PFSK-1 (cell line): ENCODE data around the gene POLR3F.

Experiments used
- FOXP2 ChIP-seq: optimal IDR thresholded peaks from 2 replicates; pipeline ENCODE3; 2011; ENCODE audit warnings: borderline replicate concordance, control low read depth, inconsistent platforms; ENCODE audit not compliant: insufficient read depth; ENCODE audit errors: extremely low read length, extremely low read depth
- POLR2AphosphoS5 ChIP-seq: IDR thresholded peaks from 2 replicates; pipeline ENCODE4 v1.6.1; 2012; ENCODE audit warnings: low read depth, mild to moderate bottlenecking, control low read depth, low read length, moderate library complexity
- SIN3A ChIP-seq: IDR thresholded peaks from 2 replicates; pipeline ENCODE4 v1.6.1; 2012; ENCODE audit warnings: mild to moderate bottlenecking, low read length, moderate library complexity, borderline replicate concordance; ENCODE audit not compliant: insufficient read depth
- TAF1 ChIP-seq: IDR thresholded peaks from 2 replicates; pipeline ENCODE4 v1.6.1; 2012; ENCODE audit warnings: low read length, control low read depth, borderline replicate concordance; ENCODE audit not compliant: insufficient read depth
- TF ChIP-seq, protein P1 (sequence below), 2 experiments: IDR thresholded peaks; 2 replicates each; pipeline versions ENCODE4 v1.6.1 to v1.8.0; 2011 to 2012; ENCODE audit warnings: low read depth in 2 of 2, low read length in 2 of 2, control low read depth in 1 of 2, inconsistent platforms in 1 of 2, mild to moderate bottlenecking in 1 of 2, moderate library complexity in 1 of 2; ENCODE audit not compliant: insufficient read depth in 1 of 2

The POLR3F gene

DNA sequence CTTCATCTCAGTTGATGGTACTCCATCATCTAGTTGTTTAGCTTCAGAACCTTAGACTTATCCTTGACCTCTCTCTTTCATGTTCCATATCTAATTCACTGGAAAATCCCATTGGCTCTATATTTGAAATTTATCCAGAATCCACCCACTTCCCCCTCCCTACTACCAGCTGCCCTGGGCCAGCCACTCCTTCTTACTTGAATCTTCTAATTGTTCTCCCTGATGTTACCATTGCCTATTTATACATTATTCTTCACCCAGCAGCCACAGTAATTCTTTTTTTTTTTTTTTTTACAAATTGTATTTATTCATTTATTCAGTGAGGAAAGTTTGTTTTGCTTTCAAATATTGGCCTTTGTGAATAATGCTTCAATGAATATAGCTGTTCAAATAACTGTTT, 48.8 kb downstream of the POLR3F start:
- no peak for TF ChIP-seq TAF1
- TF ChIP-seq, protein P1, sequence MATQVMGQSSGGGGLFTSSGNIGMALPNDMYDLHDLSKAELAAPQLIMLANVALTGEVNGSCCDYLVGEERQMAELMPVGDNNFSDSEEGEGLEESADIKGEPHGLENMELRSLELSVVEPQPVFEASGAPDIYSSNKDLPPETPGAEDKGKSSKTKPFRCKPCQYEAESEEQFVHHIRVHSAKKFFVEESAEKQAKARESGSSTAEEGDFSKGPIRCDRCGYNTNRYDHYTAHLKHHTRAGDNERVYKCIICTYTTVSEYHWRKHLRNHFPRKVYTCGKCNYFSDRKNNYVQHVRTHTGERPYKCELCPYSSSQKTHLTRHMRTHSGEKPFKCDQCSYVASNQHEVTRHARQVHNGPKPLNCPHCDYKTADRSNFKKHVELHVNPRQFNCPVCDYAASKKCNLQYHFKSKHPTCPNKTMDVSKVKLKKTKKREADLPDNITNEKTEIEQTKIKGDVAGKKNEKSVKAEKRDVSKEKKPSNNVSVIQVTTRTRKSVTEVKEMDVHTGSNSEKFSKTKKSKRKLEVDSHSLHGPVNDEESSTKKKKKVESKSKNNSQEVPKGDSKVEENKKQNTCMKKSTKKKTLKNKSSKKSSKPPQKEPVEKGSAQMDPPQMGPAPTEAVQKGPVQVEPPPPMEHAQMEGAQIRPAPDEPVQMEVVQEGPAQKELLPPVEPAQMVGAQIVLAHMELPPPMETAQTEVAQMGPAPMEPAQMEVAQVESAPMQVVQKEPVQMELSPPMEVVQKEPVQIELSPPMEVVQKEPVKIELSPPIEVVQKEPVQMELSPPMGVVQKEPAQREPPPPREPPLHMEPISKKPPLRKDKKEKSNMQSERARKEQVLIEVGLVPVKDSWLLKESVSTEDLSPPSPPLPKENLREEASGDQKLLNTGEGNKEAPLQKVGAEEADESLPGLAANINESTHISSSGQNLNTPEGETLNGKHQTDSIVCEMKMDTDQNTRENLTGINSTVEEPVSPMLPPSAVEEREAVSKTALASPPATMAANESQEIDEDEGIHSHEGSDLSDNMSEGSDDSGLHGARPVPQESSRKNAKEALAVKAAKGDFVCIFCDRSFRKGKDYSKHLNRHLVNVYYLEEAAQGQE (IDR thresholded peaks at IDR 0.05; ENCODE audit: insufficient read depth in 1 of 2, low read depth in 2 of 2, low read length in 2 of 2) = no peak
- no peak for TF ChIP-seq SIN3A
- no peak for TF ChIP-seq POLR2AphosphoS5
- TF ChIP-seq FOXP2 = no peak

DNA sequence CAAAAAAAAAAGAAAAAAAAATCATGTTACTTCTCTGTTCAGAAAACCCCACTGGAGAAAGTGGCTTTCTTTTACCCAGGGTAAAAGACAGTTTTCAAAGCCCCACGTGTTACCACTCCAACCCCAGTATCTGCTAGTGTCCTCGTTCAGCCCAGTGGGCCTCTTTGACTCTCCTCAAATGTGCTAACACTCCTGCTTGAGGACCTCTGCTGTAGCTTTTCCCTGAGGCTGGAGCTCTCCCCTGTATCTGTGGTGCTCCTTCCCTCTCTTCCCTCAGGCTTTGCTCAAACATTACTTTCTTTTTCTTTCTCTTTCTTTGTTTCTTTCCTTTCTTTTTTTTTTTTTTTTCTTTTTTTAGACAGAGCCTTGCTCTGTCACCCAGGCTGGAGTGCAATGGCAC, 55.9 kb downstream of the POLR3F start:
- no peak for TF ChIP-seq SIN3A
- TF ChIP-seq, protein P1 (IDR thresholded peaks at IDR 0.05; ENCODE audit: insufficient read depth in 1 of 2, low read depth in 2 of 2, low read length in 2 of 2) = no peak
- TF ChIP-seq POLR2AphosphoS5 = no peak
- TF ChIP-seq TAF1 = no peak
- no peak for TF ChIP-seq FOXP2

DNA sequence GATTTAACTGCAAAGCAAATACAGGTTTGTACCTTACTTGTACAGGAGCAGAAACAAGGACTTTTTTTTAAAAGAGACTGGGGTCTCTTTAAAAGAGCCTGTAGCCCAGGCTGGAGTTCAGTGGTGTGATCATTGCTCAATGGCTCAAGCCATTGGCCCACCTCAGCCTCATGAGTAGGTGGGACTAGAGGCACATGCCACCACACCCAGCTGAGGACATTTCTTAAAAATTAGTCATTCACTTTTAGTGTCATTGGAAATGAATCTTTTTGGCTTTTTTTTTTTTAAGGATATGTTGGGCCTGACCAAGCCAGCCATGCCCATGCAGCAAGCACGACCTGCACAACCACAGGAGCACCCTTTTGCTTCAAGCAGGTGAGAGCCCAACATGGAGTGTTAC, 57.5 kb downstream of the POLR3F start:
- no peak for TF ChIP-seq TAF1
- TF ChIP-seq FOXP2 = no peak
- TF ChIP-seq POLR2AphosphoS5 = no peak
- no peak for TF ChIP-seq SIN3A
- TF ChIP-seq, protein P1 (IDR thresholded peaks at IDR 0.05; ENCODE audit: insufficient read depth in 1 of 2, low read depth in 2 of 2, low read length in 2 of 2) = no peak

DNA sequence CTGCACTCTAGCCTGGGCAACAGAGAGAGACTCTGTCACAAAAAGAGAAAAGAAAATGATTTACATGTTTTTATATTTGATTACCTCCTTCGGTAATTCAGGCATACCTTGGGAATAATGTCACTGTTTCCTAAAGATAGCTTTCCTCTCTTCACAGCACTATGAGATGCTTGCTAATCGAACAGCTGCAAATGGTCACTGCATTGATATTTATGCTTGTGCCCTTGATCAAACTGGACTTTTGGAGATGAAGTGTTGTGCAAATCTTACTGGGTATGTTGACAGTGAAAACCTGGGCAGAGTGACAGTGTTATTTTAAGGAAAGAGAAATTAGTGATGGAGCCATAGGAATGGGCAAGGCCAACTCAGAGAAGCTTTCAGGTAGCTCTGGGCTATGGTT, 60.1 kb downstream of the POLR3F start:
- TF ChIP-seq, protein P1 (IDR thresholded peaks at IDR 0.05; ENCODE audit: insufficient read depth in 1 of 2, low read depth in 2 of 2, low read length in 2 of 2) = no peak
- TF ChIP-seq TAF1 (no peak), FOXP2 (no peak), SIN3A (no peak)

DNA sequence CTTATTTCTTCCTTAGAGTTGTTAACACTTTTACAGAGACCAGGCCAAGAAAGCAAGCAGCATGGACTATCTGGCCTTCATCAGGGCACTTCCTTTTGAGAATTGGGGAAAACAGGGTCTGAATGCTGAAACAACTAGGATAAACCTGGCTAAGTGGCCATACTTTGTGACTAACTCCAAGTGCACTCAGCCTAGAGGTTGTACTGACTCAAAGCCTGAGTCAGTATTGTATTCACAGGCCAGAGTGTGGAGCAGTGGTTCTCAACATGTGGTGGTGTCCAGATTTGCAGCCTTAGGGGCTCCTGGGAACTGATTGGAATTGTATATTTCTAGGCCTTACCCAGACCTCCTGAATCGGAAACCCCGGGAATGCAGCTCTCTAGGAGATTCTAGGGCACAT, 60.6 kb downstream of the POLR3F start:
- no peak for TF ChIP-seq TAF1
- TF ChIP-seq FOXP2 = no peak
- no peak for TF ChIP-seq POLR2AphosphoS5
- TF ChIP-seq, protein P1 (IDR thresholded peaks at IDR 0.05; ENCODE audit: insufficient read depth in 1 of 2, low read depth in 2 of 2, low read length in 2 of 2) = no peak
- no peak for TF ChIP-seq SIN3A
